ENCODE results near the gene ANKRD12. TPM values are rescaled to one million over a fixed set of nuclear protein-coding genes. Genes with fewer than 3 reads are reported as not detected.

ANKRD12 gene
- total and polyA plus RNA-seq, 2 donors (not counting 1 experiment from before 2014, with no cell fraction given), result 8.0 to 183 TPM

DNA sequence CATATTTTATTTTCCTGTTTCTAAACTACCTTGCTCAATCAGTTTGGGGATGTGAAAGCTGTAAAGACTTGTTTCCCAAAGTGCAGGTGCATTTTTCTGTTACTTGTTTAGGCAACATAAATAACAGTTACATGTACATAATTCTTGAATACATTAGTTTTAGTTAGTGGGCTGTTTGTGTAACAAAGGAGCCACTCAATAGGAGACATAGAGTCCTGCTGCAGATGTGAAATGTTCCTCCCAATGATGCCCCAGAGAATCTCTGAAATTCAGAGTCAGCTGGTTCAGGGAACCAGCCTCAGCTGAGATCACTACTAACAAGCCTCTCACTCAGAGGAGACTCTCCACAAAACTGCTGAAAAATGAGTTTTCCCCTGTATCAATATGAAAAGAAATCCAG, 106.4 kb downstream of the ANKRD12 start:
- Mint-ChIP-seq H3K4me3 (no peak overlapping the region), H3K27ac (no peak overlapping the region), H3K27me3 (no peaks in the 10 kb centered on the region), H3K4me1 (peaks cover 5% of the 10 kb centered on the region), H3K9me3 (ENCODE audit: insufficient read depth) (no peaks in the 10 kb centered on the region)
- intact Hi-C loops (cut with micrococcal nuclease), result no loop called here
- Histone ChIP-seq H3K4me2 (replicated peaks; ENCODE audit: low read depth, low read length, poor library complexity, severe bottlenecking) (no peak overlapping the region), H3K79me2 (ENCODE audit: control insufficient read depth, insufficient read depth, low read length) (no peaks in the 10 kb centered on the region), H3K9me3 (ENCODE audit: control extremely low read depth in 1 of 3, control insufficient read depth in 2 of 3, insufficient read depth in 1 of 3, low read length in 2 of 3) (no peaks in the 10 kb centered on the region), H3K36me3 (replicated peaks in 1 of 2; ENCODE audit: control extremely low read depth in 1 of 2, control insufficient read depth in 1 of 2, extremely low read depth in 1 of 2, insufficient read depth in 2 of 2, low read length in 1 of 2) (peaks cover 0 to 40% of the 10 kb centered on the region in 2 experiments), H3K4me3 (ENCODE audit: control extremely low read depth in 1 of 5, extremely low read depth in 1 of 5, insufficient read depth in 1 of 5, low read depth in 2 of 5, low read length in 4 of 5) (no peak overlapping the region), H2AFZ (ENCODE audit: insufficient read depth, low read depth, low read length, poor library complexity, severe bottlenecking) (no peak overlapping the region), H3K4me1 (ENCODE audit: control insufficient read depth in 2 of 2, insufficient read depth in 2 of 2, low read length in 2 of 2) (no peaks in the 10 kb centered on the region), H3K9ac (ENCODE audit: low read length) (no peak overlapping the region), H3K27ac (ENCODE audit: low read length in 2 of 2) (no peak overlapping the region), H4K20me1 (ENCODE audit: control insufficient read depth, insufficient read depth, low read length, poor library complexity, severe bottlenecking) (no peaks in the 10 kb centered on the region), H3K27me3 (replicated peaks in 1 of 4; ENCODE audit: control extremely low read depth in 1 of 4, control insufficient read depth in 3 of 4, insufficient read depth in 4 of 4, low read length in 3 of 4) (no peaks in the 10 kb centered on the region)
- ChIA-PET CTCF (no interaction called here), POLR2A (no interaction called here)
- DNase-seq (no peak), ATAC-seq (ENCODE audit: low read depth) (no peak)
- TF ChIP-seq EZH2 (IDR thresholded peaks at IDR 0.05; ENCODE audit: borderline replicate concordance, insufficient read depth, low read depth, low read length, poor library complexity, severe bottlenecking) (no peak), CTCF (IDR thresholded peaks at IDR 0.05) (no peak)

- no peak for TF ChIP-seq EZH2 (IDR thresholded peaks at IDR 0.05; ENCODE audit: borderline replicate concordance, insufficient read depth, low read depth, low read length, poor library complexity, severe bottlenecking)
- no peak for TF ChIP-seq CTCF (IDR thresholded peaks at IDR 0.05)
- H3K9me3 ChIP-seq (ENCODE audit: control extremely low read depth in 1 of 3, control insufficient read depth in 2 of 3, insufficient read depth in 1 of 3, low read length in 2 of 3), result no peaks in the 10 kb centered on the region
- CTCF ChIA-PET, result no interaction called here
- H3K9ac ChIP-seq (ENCODE audit: low read length), result no peak overlapping the region
- DNase-seq, result no peak
- Mint-ChIP-seq H3K27ac (no peak overlapping the region), H3K4me1 (peaks cover 5% of the 10 kb centered on the region), H3K27me3 (no peaks in the 10 kb centered on the region), H3K4me3 (no peak overlapping the region), H3K9me3 (ENCODE audit: insufficient read depth) (no peaks in the 10 kb centered on the region)
- H3K27me3 ChIP-seq (replicated peaks in 1 of 4; ENCODE audit: control extremely low read depth in 1 of 4, control insufficient read depth in 3 of 4, insufficient read depth in 4 of 4, low read length in 3 of 4), result no peaks in the 10 kb centered on the region
- POLR2A ChIA-PET, result no interaction called here
- no peak for ATAC-seq (ENCODE audit: low read depth)
- WGBS (ENCODE audit: insufficient coverage), result 83% methylated on average over 3 of the region's 3 CpGs
- H2AFZ ChIP-seq (ENCODE audit: insufficient read depth, low read depth, low read length, poor library complexity, severe bottlenecking), result no peak overlapping the region
- no peaks in the 10 kb centered on the region for H4K20me1 ChIP-seq (ENCODE audit: control insufficient read depth, insufficient read depth, low read length, poor library complexity, severe bottlenecking)
- no peak overlapping the region for H3K27ac ChIP-seq (ENCODE audit: low read length in 2 of 2)
- no peak overlapping the region for H3K4me2 ChIP-seq (replicated peaks; ENCODE audit: low read depth, low read length, poor library complexity, severe bottlenecking)
- no peak overlapping the region for H3K4me3 ChIP-seq (ENCODE audit: control extremely low read depth in 1 of 5, extremely low read depth in 1 of 5, insufficient read depth in 1 of 5, low read depth in 2 of 5, low read length in 4 of 5)
- no peaks in the 10 kb centered on the region for H3K79me2 ChIP-seq (ENCODE audit: control insufficient read depth, insufficient read depth, low read length)
- no peaks in the 10 kb centered on the region for H3K4me1 ChIP-seq (ENCODE audit: control insufficient read depth in 2 of 2, insufficient read depth in 2 of 2, low read length in 2 of 2)
- peaks cover 0 to 28% of the 10 kb centered on the region in 2 experiments for H3K36me3 ChIP-seq (replicated peaks in 1 of 2; ENCODE audit: control extremely low read depth in 1 of 2, control insufficient read depth in 1 of 2, extremely low read depth in 1 of 2, insufficient read depth in 2 of 2, low read length in 1 of 2)
- intact Hi-C loops (cut with micrococcal nuclease), result no loop called here
These were observed 107.8 kb downstream of the ANKRD12 start for GRCh38 chr18:9244376-9244775.

Measured in B cell (primary cell).